DMS79 treated with DMSO at 0.1 percent for 48 hours (cell line): Measurements from ENCODE around the gene MYCL.
A peak's percentile ranks its signal among the peaks of the same experiment; 100 is the strongest.

ENCODE experiments used
- DNase-seq: peaks from one replicate; lab custom pipeline; 2025; lab: John Stamatoyannopoulos, UW

The MYCL gene

GRCh38 chr1:39901714-39902459 lies at the start of gene MYCL:
TSS of gene MYCL (minus strand) at chr1:39901917. CDS start at chr1:39901434, 483 bp downstream.
- peak; percentile 93 for DNase-seq

- no peak for DNase-seq
Observed at GRCh38 chr1:39949891-39950290, 48.2 kb upstream of the MYCL start.

GRCh38 chr1:39947260-39947659 lies 45.5 kb upstream of the MYCL start:
- DNase-seq, result peak; percentile 62

GRCh38 chr1:39946216-39946615 lies 44.5 kb upstream of the MYCL start:
- DNase-seq, result no peak

- DNase-seq, result no peak
Observed at GRCh38 chr1:39944410-39945112, 42.8 kb upstream of the MYCL start.

- no peak for DNase-seq
Observed at GRCh38 chr1:39943471-39944290, 42.0 kb upstream of the MYCL start.

- DNase-seq, result peak; percentile 94
Observed at GRCh38 chr1:39940980-39941871, 39.5 kb upstream of the MYCL start.

GRCh38 chr1:39940253-39940652 lies 38.5 kb upstream of the MYCL start:
- no peak for DNase-seq

- no peak for DNase-seq
Observed at GRCh38 chr1:39938856-39939255, 37.1 kb upstream of the MYCL start.

GRCh38 chr1:39936724-39937491 lies 35.2 kb upstream of the MYCL start:
- no peak for DNase-seq

- no peak for DNase-seq
Observed at GRCh38 chr1:39933956-39934941, 32.5 kb upstream of the MYCL start.

GRCh38 chr1:39928809-39929587 lies 27.3 kb upstream of the MYCL start:
- DNase-seq, result no peak

GRCh38 chr1:39927538-39927937 lies 25.8 kb upstream of the MYCL start:
- DNase-seq, result no peak

GRCh38 chr1:39926820-39927219 lies 25.1 kb upstream of the MYCL start:
- DNase-seq, result peak; percentile 94

GRCh38 chr1:39926343-39926793 lies 24.7 kb upstream of the MYCL start:
- peak; percentile 87 for DNase-seq

GRCh38 chr1:39925721-39926342 lies 24.1 kb upstream of the MYCL start:
- no peak for DNase-seq

GRCh38 chr1:39922251-39922688 lies 20.6 kb upstream of the MYCL start:
- no peak for DNase-seq

GRCh38 chr1:39919545-39919944 lies 17.8 kb upstream of the MYCL start:
- peak; percentile 86 for DNase-seq
